HG03342 (cell line): ENCODE measurements around the gene SMCHD1.
"Not testable (repeated sequence)": the region's sequence is repeated elsewhere in the genome, so short reads cannot be mapped to it uniquely, and the experiment has no call there.

Experiments used
- ATAC-seq: cut with Tn5 transposase; IDR thresholded peaks from one replicate; pipeline ENCODE4 v1.9.1; 2021; ENCODE audit warnings: mild to moderate bottlenecking, moderate library complexity; ENCODE audit not compliant: unreplicated experiment

The SMCHD1 gene

DNA sequence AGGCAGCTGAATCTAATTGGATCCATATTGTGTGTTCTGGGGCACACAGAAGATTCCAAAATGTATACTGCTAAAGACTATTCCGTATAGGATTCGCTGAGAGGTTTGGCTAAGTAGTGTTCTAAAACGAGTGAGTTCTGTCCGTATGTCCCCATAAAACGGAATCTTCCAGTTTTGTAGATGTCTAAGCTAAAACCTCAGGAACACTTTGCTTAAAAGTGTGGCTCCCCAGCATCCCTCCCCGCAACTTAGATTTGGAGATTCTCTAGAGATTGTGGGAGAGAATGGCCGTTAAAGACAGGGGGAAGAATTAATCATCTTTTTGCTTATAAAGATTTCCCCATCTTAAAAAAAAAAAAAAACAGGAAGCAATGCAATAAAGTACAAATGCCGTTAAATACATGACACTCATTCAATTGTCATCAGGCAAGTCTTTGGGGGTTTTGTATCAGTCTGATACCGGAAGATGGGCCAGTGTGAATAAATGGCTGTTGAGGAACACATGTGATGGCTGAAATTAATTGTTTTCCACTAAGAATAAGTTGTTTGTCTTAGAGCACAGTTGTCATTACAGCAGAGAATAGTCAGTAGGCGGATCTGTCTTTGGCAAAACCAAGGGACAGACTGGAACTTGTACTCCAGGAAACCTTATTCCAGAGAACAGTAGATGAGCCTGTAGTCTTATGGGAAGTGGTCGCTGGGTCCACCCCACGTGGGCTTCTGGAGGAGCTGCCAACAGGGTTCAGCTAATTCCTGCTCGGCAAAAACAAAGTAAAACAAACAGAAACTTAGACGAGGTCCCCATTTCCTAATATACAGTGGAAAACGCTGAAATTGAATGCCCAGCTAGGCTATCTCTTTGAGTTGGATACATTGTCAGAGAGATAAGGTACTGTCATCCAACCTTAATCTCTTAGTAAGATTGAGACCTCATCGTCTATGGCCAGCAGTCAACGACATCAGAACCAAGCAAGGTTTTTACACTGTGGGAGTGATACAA is 193.0 kb downstream of the SMCHD1 start:
- ATAC-seq: no peak

GRCh38 chr18:2850816-2851215 is 195.3 kb downstream of the SMCHD1 start:
- no peak for ATAC-seq

DNA sequence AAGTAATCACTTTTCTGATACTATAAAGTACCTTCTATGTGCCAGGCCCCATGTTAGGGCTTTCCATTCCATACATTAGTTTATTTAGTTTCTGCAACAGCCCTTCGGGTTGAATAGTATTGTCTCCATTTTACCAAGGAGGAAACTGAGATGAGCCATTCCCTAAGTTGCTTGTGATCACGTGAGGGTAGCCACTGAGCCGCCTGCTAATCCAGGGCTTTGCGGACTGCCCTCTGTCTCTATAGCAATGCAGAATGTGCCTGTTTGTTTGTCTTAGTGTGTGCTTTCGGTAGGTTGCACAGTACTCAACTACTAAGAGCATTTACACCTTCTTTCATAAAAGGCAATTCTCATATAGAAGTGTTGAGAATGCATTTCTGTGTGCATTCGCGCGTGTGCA is 196.2 kb downstream of the SMCHD1 start:
- no peak for ATAC-seq

- not testable (repeated sequence) for ATAC-seq
These were observed 196.9 kb downstream of the SMCHD1 start for GRCh38 chr18:2852460-2852859.

DNA sequence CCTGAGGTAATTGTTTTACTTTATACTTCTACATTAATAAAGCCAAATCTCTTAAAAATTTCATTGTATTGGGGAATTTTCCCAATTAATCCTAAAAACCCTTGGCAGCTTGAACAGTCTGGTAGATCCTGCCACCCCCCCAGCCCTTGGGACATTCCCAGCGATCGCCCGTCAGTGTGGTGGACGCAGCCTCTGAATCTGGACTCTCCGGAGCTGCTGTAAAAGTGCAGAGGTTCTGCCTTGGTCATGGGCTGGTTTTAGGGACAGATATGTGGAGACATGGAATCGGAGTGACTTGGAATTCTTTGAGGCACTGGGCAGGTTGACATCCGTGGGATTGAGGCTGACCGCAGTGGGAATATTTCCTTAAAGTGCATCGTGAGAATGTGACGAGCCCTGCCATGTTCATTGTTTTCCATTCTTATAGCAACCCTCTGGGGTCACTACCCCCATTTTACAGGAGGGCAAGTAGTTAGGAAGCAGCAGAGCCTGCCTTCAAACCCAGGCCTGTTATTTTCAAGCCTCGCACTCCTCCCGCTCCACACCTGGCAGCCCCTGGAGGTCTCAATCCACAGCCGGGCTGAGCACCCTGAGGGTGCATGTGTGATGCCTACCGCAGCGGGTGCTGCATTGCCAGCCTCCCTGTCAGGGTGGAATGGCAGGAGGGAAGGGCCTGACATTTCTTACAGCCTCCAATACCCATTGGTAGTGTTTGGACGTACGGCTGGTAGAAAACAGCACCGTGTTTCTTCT is 197.8 kb downstream of the SMCHD1 start:
- ATAC-seq: no peak

DNA sequence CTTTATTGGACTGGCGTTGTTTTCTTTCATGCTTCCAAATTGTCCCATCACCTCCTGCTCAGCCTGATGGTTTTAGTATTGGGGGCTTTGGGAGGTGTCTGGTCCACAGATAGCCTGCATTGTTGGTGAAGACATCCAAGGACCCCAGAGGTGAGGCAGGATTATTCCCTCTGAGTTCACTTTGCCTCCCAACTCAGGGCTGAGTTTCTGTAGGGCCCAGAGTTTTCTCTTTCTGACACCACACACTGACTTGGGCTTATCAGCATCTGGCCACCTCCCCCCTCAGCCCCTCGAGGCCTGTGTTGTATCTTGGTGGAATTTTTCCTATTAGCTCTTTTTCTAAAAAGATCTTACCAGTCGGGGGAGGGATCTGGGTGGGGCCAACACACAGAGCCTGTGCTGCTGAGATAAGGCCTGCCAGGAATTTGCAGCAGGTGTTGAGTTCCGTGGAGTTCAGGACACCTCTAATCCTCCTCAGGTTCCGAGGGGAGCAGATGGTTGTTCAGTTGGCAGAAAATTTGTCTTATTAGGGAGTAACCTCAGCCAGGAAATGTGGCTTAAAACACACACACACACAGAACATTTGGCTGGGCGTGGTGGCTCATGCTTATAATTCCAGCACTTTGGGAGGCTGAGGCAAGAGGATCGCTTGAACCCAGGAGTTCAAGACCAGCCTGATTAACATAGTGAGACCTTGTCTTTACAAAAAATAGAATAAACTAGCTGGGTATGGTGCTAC is 198.6 kb downstream of the SMCHD1 start:
- ATAC-seq: no peak
